Adrenal gland (tissue), 12 donors: ENCODE results near the gene ASPDH. TPM values are rescaled to one million over a fixed set of nuclear protein-coding genes. Genes with fewer than 3 reads are reported as not detected.

ENCODE experiments used
- DNase-seq, 7 donors: peaks; one replicate each; pipeline ENCODE4 v3.0.0-alpha.2; 2019 to 2020
- H3K27ac ChIP-seq, 5 donors: fragments of 200-600 bp; sonication (generic) in 4 of 5; 1 replicate in 3 of 5; 2 replicates in 2 of 5; pipeline versions ENCODE4 v1.5.1 to v1.8.0; 2016 to 2020; ENCODE audit warnings: mild to moderate bottlenecking in 1 of 5
- H3K27me3 ChIP-seq: fragments of 200-600 bp; 2 replicates; pipeline ENCODE4 v1.8.0; 2021
- H3K36me3 ChIP-seq, 2 donors: fragments of 200-600 bp; replicated peaks in 1 of 2; 1 replicate in 1 of 2; 2 replicates in 1 of 2; pipeline versions ENCODE4 v1.5.1 to v1.8.0; 2018 to 2022
- H3K4me1 ChIP-seq, 2 donors: fragments of 200-600 bp; replicated peaks in 1 of 2; 1 replicate in 1 of 2; 2 replicates in 1 of 2; pipeline versions ENCODE4 v1.5.1 to v1.8.0; 2018 to 2021
- H3K4me3 ChIP-seq, 4 donors: fragments of 200-600 bp; sonication (generic) in 3 of 4; one replicate each; pipeline ENCODE4 v1.5.1; 2016 to 2018
- H3K9me3 ChIP-seq, 3 donors: fragments of 200-600 bp; sonication (generic) in 1 of 3; replicated peaks in 1 of 3; 1 replicate in 2 of 3; 2 replicates in 1 of 3; pipeline versions ENCODE4 v1.5.1 to v1.8.0; 2016 to 2021
- CTCF ChIP-seq, 6 experiments: fragments of 450-650 bp in 4 of 6; fragments of 200-600 bp in 2 of 6; sonication (generic) in 1 of 6; IDR thresholded peaks; 1 replicate in 5 of 6; 2 replicates in 1 of 6; pipeline versions ENCODE4 v1.5.1 to v1.8.0; 2016 to 2021; ENCODE audit warnings: antibody characterized with exemption in 6 of 6, mild to moderate bottlenecking in 2 of 6, moderate library complexity in 1 of 6
- POLR2A ChIP-seq, 2 donors: fragments of 450-650 bp; IDR thresholded peaks; one replicate each; pipeline ENCODE4 v1.6.1; 2017; ENCODE audit warnings: antibody characterized with exemption in 2 of 2, mild to moderate bottlenecking in 2 of 2, moderate library complexity in 1 of 2
- WGBS, 4 donors: extraction: QIAGEN DNeasy Blood & Tissue Kit in 2 of 4; methylation state at CpG; one replicate each; pipeline versions ENCODE4 v1.1.5 to v1.1.7; 2013 to 2017; 5-methylcytosine and 5-hydroxymethylcytosine counted together
- intact Hi-C, 2 donors: fragments of 100-400 bp; cut with DNase I; formaldehyde crosslinking; loops; one replicate each; pipeline versions ENCODE4 v1.14.1 to v1.15.0; 2022 to 2023
- polyA plus RNA-seq, 3 donors: library from polyadenylated mRNA; stranded (reverse); fragments of 200-250 nt in 2 of 3; fragments of 350-450 nt in 1 of 3; fragmentation: Illumina TruSeq in 1 of 3; extraction: RNeasy Lipid Tissue Mini Kit (QIAGEN cat#74804) in 1 of 3; gene quantifications; one replicate each; pipeline ENCODE4 v1.2.3, GENCODE V29; 2013 to 2014
- total RNA-seq, 9 donors: library from RNA; depleted of rRNA in 4 of 9; stranded (reverse); fragments of >200 nt in 4 of 9; fragments of 120-200 nt in 1 of 9; fragmentation: NEBNext Ultra II Directional in 1 of 9; extraction: Animal tissue kit (Norgen Biotek cat#: 25700) in 1 of 9; gene quantifications; one replicate each; pipeline versions ENCODE4 v1.1.0 to v1.2.4, GENCODE V29; 2013 to 2023
- donor health status: healthy with polysubstance abuse.
- donor health status: Bipolar disorder and iron deficiency.
- donor health status: DM: yes; HTN: yes; CAD: no.
- donor health status: DM: no; HTN: no; CAD: no.
- donor health status: DM: no; HTN: no; CAD: no.
- donor health status: DM: yes; HTN: yes; CAD: no.

The ASPDH gene
- total and polyA plus RNA-seq, 12 donors: 0.38 to 30.5 (median 1.7) TPM; not detected in 4

GRCh38 chr19:50549927-50550593 is 36.3 kb upstream of the ASPDH start:
- peak overlapping the region in 1 of 5 donors; percentile 5 for H3K27ac ChIP-seq
- 66 to 75% (median 71%) methylated on average over 9 to 17 of the region's 17 CpGs for WGBS, 4 donors
- no peak for TF ChIP-seq POLR2A (IDR thresholded peaks at IDR 0.05)
- no peak for TF ChIP-seq CTCF (IDR thresholded peaks at IDR 0.05)
- no peak overlapping the region for H3K4me3 ChIP-seq
- H3K4me1 ChIP-seq: no peaks in the 10 kb centered on the region
- intact Hi-C loops: no loop called here
- no peaks in the 10 kb centered on the region for H3K9me3 ChIP-seq
- no peaks in the 10 kb centered on the region for H3K36me3 ChIP-seq
- H3K27me3 ChIP-seq: peaks cover 4% of the 10 kb centered on the region
- DNase-seq: no peak

- Histone ChIP-seq H3K27me3 (peaks cover 2% of the 10 kb centered on the region), H3K36me3 (no peaks in the 10 kb centered on the region), H3K9me3 (no peaks in the 10 kb centered on the region), H3K4me1 (no peaks in the 10 kb centered on the region), H3K27ac (peak overlapping the region in 1 of 5 donors; percentile 34), H3K4me3 (no peak overlapping the region)
- DNase-seq: no peak
- intact Hi-C loops: no loop called here
- 61 to 72% (median 70%) methylated on average over 20 to 22 of the region's 22 CpGs for WGBS, 4 donors
- TF ChIP-seq POLR2A (IDR thresholded peaks at IDR 0.05): no peak
- TF ChIP-seq CTCF (IDR thresholded peaks at IDR 0.05): no peak
Measured at GRCh38 chr19:50549059-50549926, 35.6 kb upstream of the ASPDH start.

- Histone ChIP-seq H3K9me3 (no peaks in the 10 kb centered on the region), H3K4me1 (no peaks in the 10 kb centered on the region), H3K36me3 (no peaks in the 10 kb centered on the region), H3K4me3 (no peak overlapping the region), H3K27ac (peak overlapping the region in 1 of 5 donors; percentile 34), H3K27me3 (no peaks in the 10 kb centered on the region)
- DNase-seq: no peak
- intact Hi-C loops: no loop called here
- WGBS, 4 donors: 70 to 76% (median 75%) methylated on average over 5 to 45 of the region's 45 CpGs
- TF ChIP-seq POLR2A (IDR thresholded peaks at IDR 0.05): no peak
- no peak for TF ChIP-seq CTCF (IDR thresholded peaks at IDR 0.05)
Measured at GRCh38 chr19:50548191-50549058, 34.7 kb upstream of the ASPDH start.
